Measurements from ENCODE around the gene LRRIQ1.

GRCh38 chr12:85277191-85277590 lies 241.0 kb downstream of the LRRIQ1 start:
- no peak for TF ChIP-seq EZH2 (IDR thresholded peaks at IDR 0.05; ENCODE audit: borderline replicate concordance, low read depth, low read length, poor library complexity, severe bottlenecking)
- no peak for TF ChIP-seq CTCF (conservative IDR thresholded peaks at IDR 0.05; ENCODE audit: low read depth, low read length)
